Measurements from ENCODE around the gene GAS2.

GAS2 gene

GRCh38 chr11:22685111-22685510 is 18.7 kb downstream of the GAS2 start:
- TF ChIP-seq CTCF (conservative IDR thresholded peaks at IDR 0.05; ENCODE audit: low read depth, low read length): no peak
- no peak for DNase-seq (ENCODE audit: low read depth)
- H3K4me3 ChIP-seq (ENCODE audit: low read length): no peak overlapping the region

GRCh38 chr11:22688914-22689313 is 22.5 kb downstream of the GAS2 start:
- H3K4me3 ChIP-seq (ENCODE audit: low read length): no peak overlapping the region
- no peak for TF ChIP-seq CTCF (conservative IDR thresholded peaks at IDR 0.05; ENCODE audit: low read depth, low read length)

DNA sequence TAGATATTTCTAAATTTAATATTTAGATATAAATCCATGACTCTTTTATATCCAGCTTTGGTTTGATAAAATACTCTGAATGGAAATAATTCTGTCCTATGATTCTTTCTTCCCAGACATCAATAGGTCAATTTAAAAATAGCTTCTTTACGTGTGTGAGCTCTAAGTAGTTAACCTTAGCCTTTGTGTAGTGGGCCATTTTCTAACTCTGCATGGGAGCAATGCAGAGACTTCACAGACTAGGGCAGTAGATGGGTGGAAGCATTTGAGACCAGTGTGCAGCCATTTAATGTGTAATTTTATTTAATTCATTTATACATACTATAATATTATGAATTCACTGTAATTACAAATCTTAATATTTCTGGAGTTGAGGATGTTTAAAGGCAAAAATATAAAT is 23.8 kb downstream of the GAS2 start:
- no peak overlapping the region for H3K4me3 ChIP-seq (ENCODE audit: low read length)
- DNase-seq (ENCODE audit: low read depth): no peak
- TF ChIP-seq CTCF (conservative IDR thresholded peaks at IDR 0.05; ENCODE audit: low read depth, low read length): no peak

More at GRCh38 chr11:22688914-22689313, 22.5 kb downstream of the GAS2 start:
- no peak for DNase-seq (ENCODE audit: low read depth)

GRCh38 chr11:22690871-22691270 is 24.5 kb downstream of the GAS2 start:
- no peak for DNase-seq (ENCODE audit: low read depth)
- H3K4me3 ChIP-seq (ENCODE audit: low read length): no peak overlapping the region
- TF ChIP-seq CTCF (conservative IDR thresholded peaks at IDR 0.05; ENCODE audit: low read depth, low read length): no peak

- no peak for TF ChIP-seq CTCF (conservative IDR thresholded peaks at IDR 0.05; ENCODE audit: low read depth, low read length)
- DNase-seq (ENCODE audit: low read depth): no peak
- no peak overlapping the region for H3K4me3 ChIP-seq (ENCODE audit: low read length)
Measured at GRCh38 chr11:22699388-22699787, 33.0 kb downstream of the GAS2 start.

- no peak for TF ChIP-seq CTCF (conservative IDR thresholded peaks at IDR 0.05; ENCODE audit: low read depth, low read length)
- H3K4me3 ChIP-seq (ENCODE audit: low read length): no peak overlapping the region
- no peak for DNase-seq (ENCODE audit: low read depth)
Measured at GRCh38 chr11:22702031-22702430, 35.6 kb downstream of the GAS2 start.

- no peak for TF ChIP-seq CTCF (conservative IDR thresholded peaks at IDR 0.05; ENCODE audit: low read depth, low read length)
- peak; percentile 65 for DNase-seq (ENCODE audit: low read depth)
- H3K4me3 ChIP-seq (ENCODE audit: low read length): no peak overlapping the region
Measured at GRCh38 chr11:22703040-22703439, 36.6 kb downstream of the GAS2 start.
